H9 (cell line): Measurements from ENCODE around the gene NYAP1. TPM values are rescaled to one million over a fixed set of nuclear protein-coding genes. Genes with fewer than 3 reads are reported as not detected.

Source experiments
- DNase-seq: peaks from one replicate; pipeline ENCODE4 v3.0.0-alpha.2; 2017
- H2AFZ ChIP-seq: one replicate; pipeline ENCODE4 v1.6.1; 2013; ENCODE audit warnings: mild to moderate bottlenecking, low read length, control low read depth, moderate library complexity
- H2AK5ac ChIP-seq: 2 replicates; pipeline ENCODE4 v1.6.1; 2013; ENCODE audit warnings: low read length, control low read depth, mixed read lengths; ENCODE audit not compliant: insufficient read length
- H2BK120ac ChIP-seq: one replicate; pipeline ENCODE4 v1.6.1; 2013; ENCODE audit warnings: low read depth, mild to moderate bottlenecking, low read length, control low read depth, inconsistent platforms; ENCODE audit not compliant: poor library complexity, severe bottlenecking
- H2BK12ac ChIP-seq: 2 replicates; pipeline ENCODE4 v1.6.1; 2013; ENCODE audit warnings: low read length, control low read depth, mixed read lengths, low read depth; ENCODE audit not compliant: insufficient read length
- H2BK15ac ChIP-seq: 2 replicates; pipeline ENCODE4 v1.6.1; 2013; ENCODE audit warnings: low read depth, low read length, control low read depth
- H2BK20ac ChIP-seq: one replicate; pipeline ENCODE4 v1.6.1; 2013; ENCODE audit warnings: low read depth, mild to moderate bottlenecking, low read length, control low read depth, inconsistent platforms; ENCODE audit not compliant: poor library complexity, severe bottlenecking
- H2BK5ac ChIP-seq: 2 replicates; pipeline ENCODE4 v1.6.1; 2013; ENCODE audit warnings: low read length, control low read depth, mixed read lengths; ENCODE audit not compliant: insufficient read length
- H3K14ac ChIP-seq: 2 replicates; pipeline ENCODE4 v1.6.1; 2013; ENCODE audit warnings: low read length, control low read depth; ENCODE audit not compliant: insufficient read depth
- H3K18ac ChIP-seq: 2 replicates; pipeline ENCODE4 v1.6.1; 2013; ENCODE audit warnings: low read depth, mild to moderate bottlenecking, mixed read lengths, low read length, control low read depth; ENCODE audit not compliant: insufficient read length
- H3K23ac ChIP-seq: 2 replicates; pipeline ENCODE4 v1.6.1; 2013; ENCODE audit warnings: low read length, control low read depth, mixed read lengths, low read depth; ENCODE audit not compliant: insufficient read length
- H3K23me2 ChIP-seq: 2 replicates; pipeline ENCODE4 v1.6.1; 2013; ENCODE audit warnings: low read depth, mild to moderate bottlenecking, mixed read lengths, low read length, control low read depth; ENCODE audit not compliant: insufficient read length, poor library complexity, severe bottlenecking
- H3K27ac ChIP-seq: 2 replicates; pipeline ENCODE4 v1.5.1; 2013; ENCODE audit warnings: low read length, control low read depth, mixed read lengths, low read depth; ENCODE audit not compliant: insufficient read length
- H3K27me3 ChIP-seq: 2 replicates; pipeline ENCODE4 v1.6.1; 2013; ENCODE audit warnings: low read length, control low read depth, inconsistent platforms; ENCODE audit not compliant: insufficient read depth
- H3K4ac ChIP-seq: 2 replicates; pipeline ENCODE4 v1.6.1; 2013; ENCODE audit warnings: low read depth, mild to moderate bottlenecking, control low read depth, inconsistent platforms, low read length, moderate library complexity
- H3K4me1 ChIP-seq: 2 replicates; pipeline ENCODE4 v1.6.1; 2013; ENCODE audit warnings: low read length, control low read depth, inconsistent platforms; ENCODE audit not compliant: insufficient read depth
- H3K4me2 ChIP-seq: 2 replicates; pipeline ENCODE4 v1.6.1; 2013; ENCODE audit warnings: low read length, control low read depth, mixed read lengths; ENCODE audit not compliant: insufficient read length, insufficient read depth
- H3K56ac ChIP-seq: 2 replicates; pipeline ENCODE4 v1.6.1; 2013; ENCODE audit warnings: low read depth, mild to moderate bottlenecking, mixed read lengths, low read length, control low read depth; ENCODE audit not compliant: insufficient read length
- H3K79me1 ChIP-seq: 2 replicates; pipeline ENCODE4 v1.6.1; 2013; ENCODE audit warnings: low read depth, mild to moderate bottlenecking, moderate library complexity, low read length, control low read depth, inconsistent platforms; ENCODE audit not compliant: insufficient read depth, poor library complexity, severe bottlenecking
- H3K79me2 ChIP-seq: 2 replicates; pipeline ENCODE4 v1.6.1; 2013; ENCODE audit warnings: low read length, control low read depth, inconsistent platforms; ENCODE audit not compliant: insufficient read depth
- H3K9ac ChIP-seq: 2 replicates; pipeline ENCODE4 v1.6.1; 2013; ENCODE audit warnings: low read length, control low read depth, mixed read lengths; ENCODE audit not compliant: insufficient read length; ENCODE audit errors: extremely low read depth
- H3K9me3 ChIP-seq: one replicate; pipeline ENCODE4 v1.6.1; 2013; ENCODE audit warnings: low read depth, low read length, inconsistent platforms; ENCODE audit not compliant: control insufficient read depth
- H3T11ph ChIP-seq: one replicate; pipeline ENCODE4 v1.6.1; 2013; ENCODE audit warnings: mild to moderate bottlenecking, low read length, control low read depth, inconsistent platforms
- H4K20me1 ChIP-seq: one replicate; pipeline ENCODE4 v1.6.1; 2013; ENCODE audit not compliant: control insufficient read depth, insufficient read length, insufficient read depth
- H4K5ac ChIP-seq: 2 replicates; pipeline ENCODE4 v1.6.1; 2013; ENCODE audit warnings: low read depth, mild to moderate bottlenecking, mixed read lengths, low read length, control low read depth; ENCODE audit not compliant: insufficient read length
- H4K8ac ChIP-seq: replicated peaks from 2 replicates; pipeline ENCODE4 v1.6.1; 2013; ENCODE audit warnings: low read length, control low read depth, mixed read lengths, low read depth; ENCODE audit not compliant: insufficient read length
- H4K91ac ChIP-seq: 2 replicates; pipeline ENCODE4 v1.6.1; 2013; ENCODE audit warnings: low read depth, mild to moderate bottlenecking, moderate library complexity, mixed read lengths, low read length, control low read depth; ENCODE audit not compliant: insufficient read length
- H3K27ac Mint-ChIP-seq, 3 experiments: 2 replicates in 2 of 3; 3 replicates in 1 of 3; pipeline ENCODE4 v1.8.0; 2020 to 2021; ENCODE audit warnings: mixed read lengths in 3 of 3, mild to moderate bottlenecking in 1 of 3, moderate library complexity in 1 of 3
- H3K27me3 Mint-ChIP-seq: 2 replicates; pipeline ENCODE4 v1.8.0; 2021; ENCODE audit warnings: low read depth, mild to moderate bottlenecking, moderate library complexity, mixed read lengths
- H3K36me3 Mint-ChIP-seq, 3 experiments: 2 replicates in 2 of 3; 3 replicates in 1 of 3; pipeline ENCODE4 v1.8.0; 2020 to 2021; ENCODE audit warnings: low read depth in 3 of 3, mixed read lengths in 3 of 3; ENCODE audit not compliant: insufficient read depth in 1 of 3
- H3K4me1 Mint-ChIP-seq, 2 experiments: 2 replicates each; pipeline ENCODE4 v1.8.0; 2020; ENCODE audit warnings: mixed read lengths in 2 of 2
- H3K4me3 Mint-ChIP-seq, 2 experiments: 2 replicates in 1 of 2; 3 replicates in 1 of 2; pipeline ENCODE4 v1.8.0; 2020 to 2021; ENCODE audit warnings: mild to moderate bottlenecking in 2 of 2, mixed read lengths in 2 of 2, moderate library complexity in 1 of 2
- H3K9me3 Mint-ChIP-seq, 2 experiments: 2 replicates in 1 of 2; 3 replicates in 1 of 2; pipeline ENCODE4 v1.8.0; 2020; ENCODE audit warnings: mild to moderate bottlenecking in 2 of 2, mixed read lengths in 2 of 2, moderate library complexity in 1 of 2
- CTCF ChIP-seq: fragments of 200-600 bp; sonication (generic); conservative IDR thresholded peaks from 3 replicates; pipeline ENCODE4 v1.8.0; 2021; ENCODE audit warnings: antibody characterized with exemption, mild to moderate bottlenecking
- WGBS: extraction: QIAGEN DNeasy Blood & Tissue Kit; methylation state at CpG from one replicate; pipeline ENCODE4 v1.1.7; 2013; ENCODE audit warnings: missing lambda C conversion rate, low lambda C conversion rate, mixed read lengths; ENCODE audit not compliant: insufficient read length; ENCODE audit errors: extremely low coverage; 5-methylcytosine and 5-hydroxymethylcytosine counted together
- total RNA-seq: library from RNA; stranded (reverse); gene quantifications from 2 replicates; pipeline ENCODE4 v1.2.1, GENCODE V29; 2021

NYAP1 gene
- total RNA-seq, 1 experiment from 2014 or later = 3.2 TPM

DNA sequence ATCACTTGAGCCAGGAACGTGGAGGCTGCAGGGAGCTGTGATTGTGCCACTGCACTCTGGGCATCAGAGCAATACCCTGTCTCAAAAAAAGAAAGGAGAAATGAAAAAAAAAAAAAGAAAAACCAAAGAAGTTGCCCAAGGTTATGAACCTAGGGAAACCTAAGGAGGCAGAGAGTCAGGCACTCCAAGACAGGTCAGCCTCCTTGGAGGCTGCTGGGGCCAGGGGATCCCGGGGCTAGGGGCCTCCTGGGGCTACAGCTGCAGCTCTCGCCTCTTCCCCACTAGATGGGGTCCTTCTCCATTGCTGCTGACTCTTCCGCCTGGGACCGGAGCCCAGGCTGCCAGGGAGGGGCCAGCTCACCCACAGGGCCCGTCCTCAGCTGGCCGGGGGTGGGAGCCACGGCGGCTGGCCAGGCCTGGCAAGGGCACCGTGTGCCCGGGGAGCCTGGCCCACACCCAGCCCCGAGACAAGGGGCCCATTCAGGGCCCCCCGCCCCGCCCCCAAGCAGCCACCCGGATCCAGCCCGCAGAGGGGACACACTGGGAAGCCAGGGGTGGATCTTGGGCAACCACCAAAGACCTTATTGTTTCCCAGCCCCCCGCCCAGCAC, 17.9 kb upstream of the NYAP1 start:
- H3K27ac Mint-ChIP-seq = no peak overlapping the region
- peaks cover 7% of the 10 kb centered on the region for H3K27me3 Mint-ChIP-seq

More for the DNA sequence above, 17.9 kb upstream of the NYAP1 start:
- Histone ChIP-seq H4K91ac (no peak overlapping the region), H4K8ac (no peak overlapping the region), H2BK20ac (no peak overlapping the region), H2AFZ (no peak overlapping the region), H3K9ac (no peak overlapping the region), H3K79me2 (no peaks in the 10 kb centered on the region), H4K20me1 (peaks cover 4% of the 10 kb centered on the region), H3K27me3 (no peaks in the 10 kb centered on the region), H2BK15ac (no peak overlapping the region), H3K14ac (no peak overlapping the region), H3K23me2 (no peaks in the 10 kb centered on the region), H4K5ac (no peak overlapping the region), H3K4ac (no peak overlapping the region), H3K56ac (no peak overlapping the region), H2BK5ac (no peak overlapping the region), H3K23ac (no peak overlapping the region), H3K4me1 (no peaks in the 10 kb centered on the region), H3K9me3 (no peaks in the 10 kb centered on the region), H3K79me1 (no peaks in the 10 kb centered on the region), H3T11ph (no peak overlapping the region), H2BK120ac (no peak overlapping the region), H3K18ac (no peak overlapping the region), H3K4me2 (peak overlapping the region; percentile 10), H2AK5ac (no peak overlapping the region), H3K27ac (no peak overlapping the region), H2BK12ac (no peak overlapping the region)
- 0 out of 5 replicates have a peak overlapping the region, but pooled peaks of 1 of the 2 experiments have one; percentile 14 for H3K4me3 Mint-ChIP-seq
- DNase-seq = peak; percentile 80
- peaks cover 0 to 3% (median 0%) of the 10 kb centered on the region in 3 experiments; a peak in 1 of 7 replicates for H3K36me3 Mint-ChIP-seq
- WGBS = no CpG with 5 or more reads among the region's 17 CpGs
- H3K4me1 Mint-ChIP-seq = peaks cover 8 to 14% of the 10 kb centered on the region in 2 experiments; a peak in 3 of 4 replicates
- peak; percentile 78 for TF ChIP-seq CTCF
- H3K9me3 Mint-ChIP-seq = no peaks in the 10 kb centered on the region
